Muscle of arm (tissue), 12 donors: ENCODE results near the gene IMMP2L. TPM values are rescaled to one million over a fixed set of nuclear protein-coding genes. Genes with fewer than 3 reads are reported as not detected.
"Not testable (repeated sequence)": the region's sequence is repeated elsewhere in the genome, so short reads cannot be mapped to it uniquely, and the experiment has no call there.

Experiments
- DNase-seq: peaks from one replicate; pipeline ENCODE4 v3.0.0-alpha.2; 2013
- polyA plus RNA-seq, 12 donors: library from polyadenylated mRNA; unstranded; fragments of 120-200 nt; gene quantifications; one replicate each; pipeline ENCODE4 v1.2.1, GENCODE V29; 2013; ENCODE audit not compliant: insufficient read length in 12 of 12

Gene IMMP2L
- polyA plus RNA-seq, 12 donors: 12.5 to 23.9 (median 16.2) TPM; not detected in 1

DNA sequence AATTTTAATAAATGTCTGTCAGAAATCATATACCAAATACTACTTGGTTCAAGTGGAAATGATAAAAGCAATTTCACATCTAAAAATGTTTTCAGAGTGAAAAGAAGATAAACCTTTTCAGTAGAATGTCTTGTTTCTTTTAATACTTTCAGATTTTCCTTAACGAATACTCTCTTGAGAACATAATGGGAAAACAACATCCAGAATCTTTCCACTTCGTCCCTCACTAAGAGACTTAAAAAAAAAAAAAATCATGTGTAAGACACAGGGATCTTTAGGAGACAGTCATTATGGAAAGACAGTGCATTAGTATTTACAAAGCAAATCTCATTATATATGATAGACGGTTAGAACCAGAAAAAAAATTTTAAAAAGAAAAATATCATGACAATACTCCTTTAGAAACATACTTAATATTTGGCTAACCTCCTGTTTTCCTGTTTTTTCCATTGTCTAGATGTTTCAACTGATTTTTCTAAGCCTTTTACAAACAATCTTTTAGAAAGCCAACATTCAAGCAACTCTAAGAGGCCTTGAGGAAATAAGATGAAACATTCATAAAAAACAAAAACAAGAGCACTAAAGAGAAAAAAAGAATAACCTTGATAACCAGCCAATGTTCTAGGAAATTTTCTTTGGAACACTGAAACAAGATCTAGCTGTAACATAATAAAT is 811.2 kb downstream of the IMMP2L start:
- DNase-seq: peak; percentile 23

DNA sequence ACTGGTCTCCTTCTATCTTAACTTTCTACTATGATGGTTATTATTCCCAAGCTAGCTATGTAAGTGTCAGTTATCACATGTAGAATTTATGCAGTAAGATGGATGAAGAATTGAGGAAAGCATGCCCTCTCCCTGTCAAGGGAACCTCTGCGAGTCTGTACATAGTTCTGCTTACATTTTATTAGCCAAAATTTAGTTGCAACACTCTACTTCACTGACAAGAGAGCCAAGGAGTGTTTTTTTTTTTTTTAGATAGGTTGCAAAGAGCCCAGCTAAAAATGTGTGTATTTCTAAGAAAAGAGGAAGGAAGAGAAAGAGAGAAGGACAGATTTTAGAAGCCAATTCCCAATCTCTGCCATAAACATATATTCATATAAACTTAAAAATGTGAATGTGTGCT is 829.1 kb downstream of the IMMP2L start:
- no peak for DNase-seq

DNA sequence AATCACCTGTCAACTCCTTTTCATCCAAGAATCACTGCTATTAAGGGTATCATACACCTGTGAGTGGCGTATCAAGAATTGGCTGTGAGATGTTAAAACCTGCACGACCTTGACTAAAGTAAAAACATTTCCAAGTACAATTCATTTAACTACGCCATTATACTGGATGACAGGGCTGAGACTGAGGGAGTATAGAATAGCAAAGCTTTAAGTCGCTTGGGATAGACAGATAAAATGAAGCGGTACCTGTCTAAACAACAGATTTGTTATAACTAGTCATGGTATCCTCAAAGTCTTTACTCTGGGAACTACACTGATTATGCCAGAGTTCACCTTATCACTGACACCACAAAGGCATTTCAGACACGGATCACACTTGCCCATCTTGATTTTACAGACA is 837.5 kb downstream of the IMMP2L start:
- no peak for DNase-seq

DNA sequence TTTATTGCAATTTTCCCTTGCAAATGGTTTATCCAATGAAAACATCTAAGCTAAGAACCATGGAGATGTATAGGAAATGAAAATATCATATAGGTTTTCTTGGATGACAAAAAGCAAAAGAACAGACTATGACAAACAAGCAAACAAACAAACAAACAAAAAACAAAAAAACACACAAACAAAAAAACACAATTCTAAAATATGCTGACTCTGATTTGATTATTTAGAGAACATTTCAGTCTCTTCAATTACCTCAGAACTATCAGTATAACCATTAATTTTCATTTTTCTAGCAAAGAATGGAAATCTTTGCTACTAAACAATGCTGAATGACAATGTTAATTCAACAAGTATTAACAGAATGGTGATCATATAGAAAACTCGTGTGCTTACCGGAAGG is 840.9 kb downstream of the IMMP2L start:
- no peak for DNase-seq

DNA sequence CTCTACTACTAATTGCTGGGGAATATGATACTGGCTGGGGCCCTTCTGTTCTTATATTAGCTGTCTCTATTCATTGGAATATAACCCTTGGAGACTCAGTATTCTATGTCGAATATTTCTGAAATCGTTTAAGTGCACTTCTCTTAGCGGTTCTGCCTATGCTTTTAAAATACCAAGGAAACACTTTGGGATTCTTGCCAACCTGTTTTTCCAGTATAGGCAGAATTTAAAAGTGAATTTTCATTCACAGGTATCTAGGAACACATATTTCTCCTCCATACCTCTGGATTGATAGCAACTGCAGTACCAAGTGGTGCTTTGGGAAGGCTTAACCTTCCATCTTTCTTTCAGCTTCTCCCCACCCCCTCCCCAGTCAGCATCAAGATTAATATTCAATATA is 841.7 kb downstream of the IMMP2L start:
- no peak for DNase-seq

DNA sequence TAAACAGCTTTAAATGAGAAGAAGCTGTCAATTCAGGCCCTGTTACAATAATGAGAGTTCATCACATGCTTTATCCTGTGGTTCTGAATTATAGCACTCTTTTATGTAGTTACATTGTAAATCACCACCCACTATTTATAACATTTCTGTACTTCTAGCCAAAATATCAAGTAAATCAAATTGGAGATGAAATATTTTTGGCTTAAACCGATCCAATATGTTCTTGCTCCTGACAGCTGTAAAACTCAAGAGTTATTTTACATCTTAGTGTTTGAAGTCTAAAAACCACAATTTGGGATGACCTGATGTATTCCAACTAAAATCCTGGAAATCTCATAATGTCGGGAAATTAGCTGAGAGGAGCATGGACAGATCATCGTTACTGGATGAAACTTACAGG is 842.6 kb downstream of the IMMP2L start:
- DNase-seq: peak; percentile 16

DNA sequence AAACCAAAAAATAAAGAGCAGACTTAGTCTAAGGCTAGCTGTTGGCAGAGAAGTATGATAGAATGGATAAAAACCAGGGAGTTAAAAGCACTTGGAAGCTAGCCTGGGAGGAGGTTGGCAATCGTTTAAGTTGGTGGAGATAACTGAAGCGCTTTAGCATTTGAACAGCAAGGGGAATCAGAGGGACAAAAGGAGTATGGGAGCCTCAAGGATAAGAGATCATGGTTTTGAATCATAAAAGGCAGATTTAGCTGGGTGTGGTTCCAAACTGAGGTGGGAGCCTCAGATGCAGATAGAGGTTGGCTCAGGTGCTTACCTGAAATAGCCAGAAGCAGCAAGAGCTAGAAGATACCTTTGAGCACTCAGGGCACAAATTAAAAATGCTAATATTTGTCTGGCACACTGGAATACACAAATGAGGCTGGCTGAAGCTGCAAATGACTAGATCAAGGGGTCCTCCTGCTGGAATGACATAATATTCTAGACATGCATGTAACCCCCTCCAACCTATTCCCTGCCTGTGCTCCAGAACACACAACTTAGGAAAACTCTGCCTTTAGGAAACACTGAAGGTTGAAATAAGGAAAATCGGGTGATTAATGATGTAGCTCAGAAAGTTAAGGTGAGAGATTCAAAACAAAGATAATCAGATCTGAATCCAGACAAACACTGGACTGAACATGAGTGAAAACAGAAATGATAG is 843.6 kb downstream of the IMMP2L start:
- DNase-seq: no peak

DNA sequence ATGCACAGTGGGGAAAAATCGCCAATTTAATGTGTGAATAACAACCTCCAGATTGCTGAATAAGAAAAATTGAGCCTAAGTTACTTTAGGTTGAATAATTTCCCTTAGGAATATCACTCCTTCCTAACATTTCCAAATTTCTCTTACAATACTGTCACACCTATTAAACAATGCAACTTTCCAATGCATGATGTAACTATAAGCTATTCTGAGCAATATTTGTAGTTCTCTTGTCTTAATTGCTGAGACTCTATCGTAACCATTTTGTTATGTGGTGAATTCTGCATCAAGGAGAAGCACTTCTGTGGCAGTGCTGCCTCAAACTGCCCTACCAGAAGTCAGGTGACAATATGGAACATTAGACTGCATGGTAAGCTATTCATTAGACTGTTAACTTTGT is 858.1 kb downstream of the IMMP2L start:
- DNase-seq: peak; percentile 4

DNA sequence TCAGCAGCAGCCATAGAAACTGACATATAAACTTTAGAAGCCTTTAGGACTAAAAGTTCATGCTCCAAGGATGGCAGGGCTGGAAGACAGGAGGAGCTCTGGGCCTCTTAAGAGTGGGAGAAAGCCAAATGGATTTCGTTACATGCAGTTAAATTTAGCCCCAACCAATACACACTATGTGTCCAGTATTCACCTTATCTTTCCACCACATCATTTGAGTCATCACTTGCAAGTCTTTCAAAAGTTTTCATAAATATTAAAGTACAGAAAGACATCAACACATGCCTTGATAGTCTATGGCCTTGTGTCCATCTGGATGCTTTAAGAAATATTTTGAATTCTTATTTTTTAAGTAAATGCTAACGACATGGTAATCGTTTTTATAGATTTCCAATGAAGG is 863.7 kb downstream of the IMMP2L start:
- no peak for DNase-seq

DNA sequence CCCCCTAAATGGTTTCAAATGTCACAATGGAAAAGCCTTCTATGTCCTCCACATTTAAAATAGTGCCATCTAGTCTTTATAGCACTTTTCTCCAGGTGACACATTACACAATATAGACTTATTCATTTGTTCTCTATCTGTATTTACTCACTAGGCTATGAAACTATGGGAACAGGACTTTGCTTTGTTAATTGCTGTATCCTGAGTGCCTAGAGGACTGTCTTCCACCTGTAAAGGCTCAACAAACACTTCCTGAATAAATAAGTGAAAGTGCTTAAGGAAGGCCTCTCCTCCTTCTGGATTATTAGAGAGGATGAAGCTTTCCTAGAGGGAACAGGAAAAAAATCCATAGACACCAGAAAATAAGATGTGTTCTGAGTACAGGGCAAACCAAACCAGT is 868.9 kb downstream of the IMMP2L start:
- DNase-seq: no peak

DNA sequence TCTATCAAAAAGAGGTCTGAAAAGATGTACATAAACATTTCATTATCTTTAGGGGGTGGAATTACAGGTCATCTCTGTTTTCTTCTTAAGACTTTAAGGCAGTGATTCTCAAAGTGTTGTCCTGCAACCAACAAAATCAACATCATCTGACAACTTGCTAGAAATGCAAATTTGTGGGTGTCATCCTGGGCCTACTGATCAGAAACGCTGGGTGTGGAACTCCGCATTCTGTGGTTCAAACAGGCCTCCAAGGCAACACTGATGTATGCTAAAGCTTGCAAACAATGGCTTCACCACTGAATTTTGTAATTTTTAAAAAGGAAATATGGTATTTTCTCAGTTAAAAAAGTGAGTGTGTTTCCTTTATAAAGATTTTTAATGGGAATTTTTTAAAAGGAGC is 873.4 kb downstream of the IMMP2L start:
- no peak for DNase-seq

DNA sequence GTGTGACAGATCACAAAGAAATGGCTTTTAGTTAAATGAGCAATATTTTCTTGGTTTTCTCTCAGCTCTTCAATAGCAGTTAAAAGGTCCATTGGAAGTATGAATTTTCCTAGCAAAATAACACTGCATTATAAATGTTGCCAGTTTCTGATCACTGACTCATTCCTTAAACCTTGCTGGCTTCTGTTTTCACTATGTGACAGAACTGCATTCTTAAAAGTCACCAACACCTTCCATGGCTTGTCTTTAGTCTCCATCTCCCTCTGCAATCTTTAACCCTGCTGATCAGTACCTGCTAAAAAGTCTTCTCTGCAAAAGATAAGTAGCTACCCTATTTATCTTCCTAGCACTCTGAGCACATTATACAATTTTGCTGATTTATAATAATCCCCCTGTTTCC is 876.4 kb downstream of the IMMP2L start:
- DNase-seq: no peak

DNA sequence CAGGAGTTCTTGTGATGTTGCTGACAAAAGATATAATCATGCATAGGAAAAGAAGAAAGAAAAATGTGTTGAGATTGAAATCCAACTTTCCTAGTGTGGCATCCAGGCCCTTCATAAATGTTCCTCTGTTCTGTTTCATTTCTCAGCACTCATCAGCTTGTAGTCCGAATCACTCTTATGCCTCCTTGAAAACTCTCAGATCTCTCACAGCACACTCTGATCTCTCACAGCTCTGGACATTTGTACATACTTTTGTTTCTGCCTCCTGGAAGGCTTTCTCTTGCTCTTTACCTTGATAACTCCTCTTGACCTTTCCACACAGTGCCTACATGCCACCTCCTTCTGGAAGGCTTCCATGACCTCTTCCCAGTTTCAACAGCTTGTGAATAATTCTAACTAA is 880.4 kb downstream of the IMMP2L start:
- DNase-seq: no peak

DNA sequence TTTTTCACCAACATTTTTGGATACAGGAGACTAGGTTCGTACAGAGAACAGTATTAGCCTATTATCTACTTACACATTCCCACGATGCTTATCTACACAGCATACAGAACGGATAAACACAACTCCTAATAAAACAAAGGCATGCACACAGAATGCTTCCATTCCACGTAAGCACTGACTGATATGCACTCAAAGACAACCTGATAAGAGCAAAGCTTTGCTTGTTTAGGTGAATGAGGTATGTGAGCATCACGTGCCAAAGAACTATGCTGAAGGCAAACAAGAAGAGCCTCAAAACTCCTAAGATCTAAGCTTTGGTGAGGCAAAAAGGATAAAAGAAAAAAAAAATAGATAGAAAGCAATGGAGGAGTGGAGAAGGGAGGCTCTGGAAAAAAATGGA is 884.9 kb downstream of the IMMP2L start:
- no peak for DNase-seq

DNA sequence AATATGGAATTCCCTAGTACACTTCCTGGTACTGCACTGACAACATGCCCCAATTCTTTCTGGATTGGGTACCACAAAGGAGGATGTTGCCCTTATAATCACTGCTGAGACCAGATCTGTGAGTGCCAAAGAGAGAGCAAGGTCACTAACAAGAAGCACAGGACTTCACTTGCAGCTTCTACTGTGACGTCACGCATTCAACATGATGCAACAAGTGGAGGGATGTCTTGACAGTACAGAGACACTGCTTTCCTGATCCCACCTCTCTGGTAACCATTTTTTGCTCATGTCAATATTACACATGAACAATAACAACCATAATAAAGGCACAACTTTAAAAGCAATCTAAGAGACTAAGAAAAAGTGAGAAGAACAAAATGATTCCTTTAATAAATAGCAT is 885.5 kb downstream of the IMMP2L start:
- DNase-seq: no peak

DNA sequence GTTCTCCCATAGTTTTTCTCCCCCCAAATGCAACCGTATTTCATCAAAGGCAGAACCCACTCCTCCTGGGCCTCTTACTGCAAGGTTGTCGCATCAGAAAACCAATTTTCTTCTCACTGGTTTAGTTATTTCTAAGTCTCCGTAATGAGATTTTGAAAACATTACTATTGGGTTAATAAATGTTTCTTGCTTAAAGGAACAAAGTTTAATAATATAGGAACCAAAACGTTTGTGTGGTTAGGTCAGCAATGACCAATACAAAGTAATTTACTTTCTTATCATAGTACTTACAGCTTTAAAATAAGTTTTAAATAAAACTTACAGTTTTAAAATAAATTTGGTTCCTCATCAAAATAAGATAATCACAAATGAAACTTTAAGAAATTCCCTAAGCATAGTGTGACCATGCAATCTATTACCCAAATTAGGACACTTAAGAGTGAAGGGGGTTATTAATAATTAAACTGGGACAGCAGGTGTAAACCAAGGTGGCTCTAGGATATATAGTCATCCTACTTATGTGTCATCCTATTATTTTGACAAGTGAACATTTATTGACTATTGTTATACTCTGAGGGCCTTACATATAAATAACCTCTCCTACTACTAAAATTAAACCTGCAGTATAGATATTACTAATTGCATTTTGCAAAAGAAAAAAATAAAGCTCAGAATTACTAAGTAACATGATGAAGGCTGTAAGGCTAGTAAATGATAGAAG is 886.7 kb downstream of the IMMP2L start:
- DNase-seq: no peak

DNA sequence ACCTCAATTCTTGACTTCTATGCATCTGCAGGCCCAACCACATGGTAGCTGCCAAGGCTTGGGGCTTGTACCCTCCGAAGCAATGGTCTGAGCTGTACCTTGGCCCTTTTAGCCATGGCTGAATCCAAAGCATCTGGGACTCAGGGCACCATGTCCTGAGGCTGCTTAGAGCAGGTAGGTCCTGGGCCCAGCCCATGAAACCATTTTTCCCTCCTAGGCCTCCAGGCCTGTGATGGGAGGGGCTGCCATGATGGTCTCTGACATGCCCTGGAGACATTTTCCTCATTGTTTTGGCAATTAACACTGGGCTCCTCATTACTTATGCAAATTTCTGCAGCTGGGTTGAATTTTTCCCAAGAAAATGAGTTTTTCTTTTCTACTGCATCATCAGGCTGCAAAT is 889.1 kb downstream of the IMMP2L start:
- no peak for DNase-seq

DNA sequence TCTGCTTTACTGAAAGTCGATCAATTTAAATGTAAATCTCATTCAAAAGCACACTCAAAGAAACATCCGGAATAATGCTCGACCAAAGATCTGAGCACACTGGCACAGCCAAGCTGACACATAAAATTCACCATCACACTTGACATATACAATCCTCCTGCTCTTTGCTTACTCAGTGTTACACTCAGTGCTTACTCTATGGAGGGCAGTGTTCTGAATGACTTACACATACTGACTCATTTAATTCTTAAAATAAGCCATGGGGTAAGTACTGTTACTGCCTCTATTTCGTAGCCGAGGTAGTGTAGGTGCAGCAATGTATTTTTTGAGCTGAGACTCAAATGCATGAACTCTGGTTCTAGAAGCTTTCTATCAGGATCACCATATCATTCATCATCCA is 892.9 kb downstream of the IMMP2L start:
- no peak for DNase-seq

DNA sequence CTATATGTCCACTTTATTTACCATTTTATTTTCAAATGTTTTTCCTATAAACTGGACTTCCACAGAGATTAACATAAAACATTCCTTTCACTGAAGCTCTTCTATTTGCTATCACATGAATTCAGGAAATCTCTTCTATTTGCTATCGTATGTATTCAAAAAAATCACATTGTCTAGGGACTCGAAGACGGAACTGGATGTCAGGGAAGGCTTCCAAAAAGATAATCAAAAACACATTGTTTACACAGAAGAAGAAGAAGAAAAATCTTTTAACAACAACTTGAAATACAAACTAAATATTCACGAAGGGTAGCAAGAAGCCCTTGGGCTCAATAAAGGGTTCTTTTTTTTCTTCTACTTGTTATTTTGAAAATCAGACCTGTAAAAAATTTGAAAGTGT is 897.5 kb downstream of the IMMP2L start:
- DNase-seq: peak; percentile 87

DNA sequence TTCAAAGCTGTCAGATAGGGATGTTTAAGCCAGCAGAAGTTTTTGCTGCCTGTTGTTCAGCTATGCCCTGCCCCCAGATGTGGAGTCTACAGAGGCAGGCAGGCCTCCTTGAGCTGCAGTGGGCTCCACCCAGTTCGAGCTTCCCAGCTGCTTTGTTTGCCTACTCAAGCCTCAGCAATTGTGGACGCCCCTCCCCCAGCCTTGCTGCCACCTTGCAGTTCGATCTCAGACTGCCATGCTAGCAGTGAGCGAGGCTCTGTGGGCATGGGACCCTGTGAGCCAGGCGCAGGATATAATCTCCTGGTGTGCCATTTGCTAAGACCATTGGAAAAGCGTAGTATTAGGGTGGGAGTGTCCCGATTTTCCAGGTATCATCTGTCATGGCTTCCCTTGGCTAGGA is 901.7 kb downstream of the IMMP2L start:
- not testable (repeated sequence) for DNase-seq

DNA sequence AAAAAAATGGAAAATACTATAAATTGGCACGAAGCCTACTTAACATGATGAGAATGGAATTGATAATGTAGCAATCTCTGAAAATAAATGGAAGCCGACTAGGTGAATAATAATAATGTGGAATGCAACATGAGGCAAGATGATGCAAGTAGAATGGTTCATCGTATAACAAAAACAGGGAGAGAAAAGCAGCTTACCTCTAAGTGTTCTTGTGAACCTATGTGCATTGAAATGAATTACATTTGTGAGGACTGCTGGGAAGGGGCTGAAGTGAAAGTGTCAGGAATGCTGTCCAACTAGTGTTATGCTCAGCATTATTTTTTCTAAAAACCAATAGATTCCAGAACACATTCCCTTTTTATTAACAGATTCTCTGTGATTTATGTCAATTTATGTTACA is 912.0 kb downstream of the IMMP2L start:
- DNase-seq: no peak

DNA sequence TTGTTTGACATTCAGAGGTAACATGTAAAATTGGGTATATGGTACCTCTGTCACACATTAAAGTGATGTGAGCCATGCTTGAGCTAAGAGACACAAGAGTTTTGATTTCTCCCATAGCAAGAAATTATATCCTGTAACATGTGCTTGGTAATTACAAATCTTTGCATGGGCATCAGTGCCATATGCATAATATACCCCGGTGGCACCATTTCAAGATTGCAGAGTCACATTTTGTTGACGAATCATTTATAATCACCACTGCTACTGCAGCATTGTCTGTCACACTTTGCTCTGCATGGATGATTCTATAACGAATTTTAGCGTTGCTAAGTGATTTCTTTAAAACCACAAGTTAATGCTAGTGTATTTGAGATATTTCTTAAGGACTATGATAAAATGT is 915.0 kb downstream of the IMMP2L start:
- no peak for DNase-seq

DNA sequence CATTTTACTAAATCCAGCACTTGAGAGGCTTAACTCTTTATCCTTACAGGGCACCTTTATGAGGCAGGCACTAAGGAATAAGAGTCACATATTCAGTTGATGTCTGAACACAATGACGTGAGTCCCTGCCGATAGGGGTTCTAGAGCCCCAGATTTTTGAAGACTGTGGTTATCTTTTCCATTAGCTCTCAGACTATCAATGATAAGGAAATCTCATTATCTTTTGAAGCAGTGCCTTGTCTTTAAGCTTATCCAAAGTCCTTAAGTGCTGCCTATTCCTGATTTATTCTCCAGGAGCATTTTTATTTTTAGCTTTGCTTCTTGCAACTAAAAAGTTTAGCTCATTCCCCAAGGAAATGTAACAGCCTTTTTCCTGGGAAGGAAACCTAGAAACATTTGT is 915.5 kb downstream of the IMMP2L start:
- no peak for DNase-seq
